Measurements from ENCODE around the gene CRYGS. TPM values are rescaled to one million over a fixed set of nuclear protein-coding genes. Genes with fewer than 3 reads are reported as not detected.

Gene CRYGS
- total and polyA plus RNA-seq, 2 experiments from 2014 or later: 2.0 to 2.9 TPM

- no peak for TF ChIP-seq ZNF462 (CRISPR knock-in tag; IDR thresholded peaks at IDR 0.05)
- TF ChIP-seq ZNF331 (CRISPR knock-in tag; IDR thresholded peaks at IDR 0.05; ENCODE audit: low read depth): no peak
Observed at GRCh38 chr3:186506191-186506739, 37.9 kb downstream of the CRYGS start (continued).

GRCh38 chr3:186502966-186503712 is 41.0 kb downstream of the CRYGS start:
- Mint-ChIP-seq H3K36me3 (ENCODE audit: low read depth) (no peaks in the 10 kb centered on the region), H3K27me3 (ENCODE audit: insufficient read depth, low read depth, poor library complexity) (no peaks in the 10 kb centered on the region), H3K27ac (no peak overlapping the region), H3K9me3 (peaks cover 9% of the 10 kb centered on the region; the same call in 2 of the 3 replicates), H3K4me3 (no peak overlapping the region), H3K4me1 (peaks cover 8% of the 10 kb centered on the region; the same call in 2 of the 3 replicates)
- H3K9me2 ChIP-seq (ENCODE audit: insufficient read depth): no peaks in the 10 kb centered on the region
- no peaks in the 10 kb centered on the region for H4K20me1 ChIP-seq (replicated peaks; ENCODE audit: insufficient read depth)
- DNase-seq (ENCODE audit: low spot score): no peak
- H3K4me1 ChIP-seq (ENCODE audit: insufficient read depth): no peaks in the 10 kb centered on the region
- no peaks in the 10 kb centered on the region for H3F3A ChIP-seq (replicated peaks; ENCODE audit: low read depth)
- no peak overlapping the region for H3K4me3 ChIP-seq
- no peaks in the 10 kb centered on the region for H3K27me3 ChIP-seq (ENCODE audit: insufficient read depth)
- H3K4me2 ChIP-seq: no peak overlapping the region
- ATAC-seq: no peak
- no peak overlapping the region for H3K27ac ChIP-seq (ENCODE audit: low read depth)
- H3K79me2 ChIP-seq (replicated peaks; ENCODE audit: insufficient read depth): no peaks in the 10 kb centered on the region
- H2AFZ ChIP-seq: peak overlapping the region; percentile 23; the same call in 1 of the 2 replicates
- H3K36me3 ChIP-seq (ENCODE audit: insufficient read depth): no peaks in the 10 kb centered on the region
- TF ChIP-seq ZNF114 (CRISPR knock-in tag; IDR thresholded peaks at IDR 0.05): no peak
- TF ChIP-seq REST (IDR thresholded peaks at IDR 0.05; ENCODE audit: unreplicated experiment): no peak
- TF ChIP-seq EZH2 (IDR thresholded peaks at IDR 0.05; ENCODE audit: low read depth, unreplicated experiment): no peak
- TF ChIP-seq STAT1 (IDR thresholded peaks at IDR 0.05; ENCODE audit: unreplicated experiment): no peak
- no peak for TF ChIP-seq JUNB (IDR thresholded peaks at IDR 0.05; ENCODE audit: unreplicated experiment)
- TF ChIP-seq NANOG (IDR thresholded peaks at IDR 0.05; ENCODE audit: borderline replicate concordance): no peak

Data from GM23338 (cell line).